GM12874 (cell line): ENCODE data around the gene ACTN3.

Source experiments
- TF ChIP-seq, protein P1 (sequence below): IDR thresholded peaks from 2 replicates; pipeline ENCODE4 v1.5.1; 2011; ENCODE audit warnings: low read depth, mild to moderate bottlenecking, control low read depth, low read length, moderate library complexity; ENCODE audit not compliant: insufficient read depth

The ACTN3 gene

DNA sequence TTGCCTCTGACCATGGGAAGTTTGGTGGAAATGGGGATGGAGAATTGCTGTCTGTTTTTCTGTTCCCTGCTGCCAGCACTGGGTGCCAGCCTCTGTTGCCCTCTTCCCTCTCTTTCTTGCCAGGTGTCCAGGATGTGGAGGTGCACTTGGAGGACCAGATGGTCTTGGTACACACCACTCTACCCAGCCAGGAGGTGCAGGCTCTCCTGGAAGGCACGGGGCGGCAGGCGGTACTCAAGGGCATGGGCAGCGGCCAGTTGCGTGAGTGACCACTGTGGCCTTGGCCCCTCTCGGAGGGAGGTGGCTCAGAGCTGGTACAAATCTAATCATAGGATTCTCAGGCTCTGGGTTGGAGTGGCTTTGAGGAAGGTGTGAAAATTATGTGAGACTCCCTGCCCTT is 52.3 kb downstream of the ACTN3 start:
- TF ChIP-seq, protein P1, sequence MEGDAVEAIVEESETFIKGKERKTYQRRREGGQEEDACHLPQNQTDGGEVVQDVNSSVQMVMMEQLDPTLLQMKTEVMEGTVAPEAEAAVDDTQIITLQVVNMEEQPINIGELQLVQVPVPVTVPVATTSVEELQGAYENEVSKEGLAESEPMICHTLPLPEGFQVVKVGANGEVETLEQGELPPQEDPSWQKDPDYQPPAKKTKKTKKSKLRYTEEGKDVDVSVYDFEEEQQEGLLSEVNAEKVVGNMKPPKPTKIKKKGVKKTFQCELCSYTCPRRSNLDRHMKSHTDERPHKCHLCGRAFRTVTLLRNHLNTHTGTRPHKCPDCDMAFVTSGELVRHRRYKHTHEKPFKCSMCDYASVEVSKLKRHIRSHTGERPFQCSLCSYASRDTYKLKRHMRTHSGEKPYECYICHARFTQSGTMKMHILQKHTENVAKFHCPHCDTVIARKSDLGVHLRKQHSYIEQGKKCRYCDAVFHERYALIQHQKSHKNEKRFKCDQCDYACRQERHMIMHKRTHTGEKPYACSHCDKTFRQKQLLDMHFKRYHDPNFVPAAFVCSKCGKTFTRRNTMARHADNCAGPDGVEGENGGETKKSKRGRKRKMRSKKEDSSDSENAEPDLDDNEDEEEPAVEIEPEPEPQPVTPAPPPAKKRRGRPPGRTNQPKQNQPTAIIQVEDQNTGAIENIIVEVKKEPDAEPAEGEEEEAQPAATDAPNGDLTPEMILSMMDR = no peak

DNA sequence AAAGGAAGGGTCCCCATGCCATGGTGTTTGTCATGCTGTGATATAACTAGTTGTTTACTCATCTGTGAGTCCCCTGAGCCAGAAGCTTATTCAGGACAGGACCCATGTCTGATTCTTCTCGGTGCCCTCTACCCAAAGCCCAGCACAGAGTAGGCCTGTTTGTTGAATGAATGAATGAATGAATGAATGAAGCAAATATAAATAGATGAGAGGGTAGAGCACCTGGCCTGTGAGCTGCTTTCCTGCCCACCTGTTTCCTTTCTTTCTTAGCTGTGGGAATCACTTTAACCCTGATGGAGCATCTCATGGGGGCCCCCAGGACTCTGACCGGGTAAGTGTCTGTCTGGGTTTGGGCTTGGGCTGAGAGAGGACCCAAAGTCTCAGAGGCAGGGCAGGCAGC is 53.5 kb downstream of the ACTN3 start:
- TF ChIP-seq, protein P1 = no peak

DNA sequence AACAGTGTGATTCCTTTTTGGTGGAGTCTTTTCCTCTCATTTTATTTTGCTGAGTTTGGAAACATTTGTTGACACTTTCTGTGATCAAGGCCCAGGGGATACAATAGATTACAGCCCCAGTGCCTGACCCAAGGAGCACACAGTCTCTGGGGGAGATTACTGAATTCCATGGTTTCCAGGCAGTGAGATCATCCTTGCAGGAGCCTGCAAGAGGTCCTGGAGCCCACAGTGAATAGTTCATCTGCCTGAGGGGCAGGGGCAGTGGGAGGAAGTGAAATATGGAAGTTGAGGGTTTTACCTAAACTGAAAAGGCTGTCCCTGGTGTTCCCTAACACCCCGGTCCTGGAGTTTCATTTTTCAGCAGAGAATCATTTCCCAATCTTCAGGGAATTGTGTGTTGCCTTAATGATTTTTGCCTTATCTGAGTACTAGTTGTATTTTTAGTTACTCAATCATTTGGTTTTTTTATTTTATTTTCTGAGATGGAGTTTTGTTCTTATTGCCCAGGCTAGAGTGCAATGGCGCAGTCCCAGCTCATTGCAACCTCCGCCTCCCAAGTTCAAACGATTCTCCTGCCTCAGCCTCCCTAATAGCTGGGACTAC is 54.0 kb downstream of the ACTN3 start:
- TF ChIP-seq, protein P1 = no peak

DNA sequence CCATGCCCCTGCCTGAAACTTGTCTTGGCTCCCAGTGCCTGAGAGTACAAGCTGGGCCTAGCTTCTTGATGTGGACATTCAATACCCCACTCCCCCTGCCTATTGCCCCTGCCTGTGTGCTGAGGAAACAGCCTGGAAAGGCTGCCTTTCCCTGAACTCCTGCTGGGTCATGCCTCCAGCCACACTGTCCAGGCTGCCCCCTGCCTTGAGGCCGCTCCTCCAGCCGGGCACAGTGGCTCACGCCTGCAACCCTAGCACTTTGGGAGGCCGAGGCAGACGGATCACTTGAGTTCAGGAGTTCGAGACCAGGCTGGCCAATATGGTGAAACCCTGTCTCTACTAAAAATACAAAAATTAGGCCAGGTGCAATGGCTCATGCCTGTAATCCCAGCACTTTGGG is 56.4 kb downstream of the ACTN3 start:
- TF ChIP-seq, protein P1 = no peak

DNA sequence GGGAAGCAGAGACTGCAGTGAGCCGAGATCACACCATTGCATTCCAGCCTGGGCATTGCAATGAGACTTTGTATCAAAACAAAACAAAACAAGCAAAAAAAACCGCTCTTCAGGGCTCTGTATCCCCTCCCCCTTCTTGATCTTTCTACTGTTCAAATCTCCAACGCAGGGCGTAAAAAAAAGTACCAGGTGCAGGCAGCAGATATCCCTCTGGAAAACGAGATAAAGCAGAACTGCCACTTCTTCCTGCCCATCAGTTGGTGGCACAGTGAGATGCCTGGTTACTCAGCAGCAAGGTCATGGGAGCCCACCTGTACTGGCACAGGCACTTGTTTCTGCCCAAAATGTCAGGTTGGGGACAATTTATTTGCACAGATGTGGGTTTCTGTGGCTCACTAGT is 57.5 kb downstream of the ACTN3 start:
- TF ChIP-seq, protein P1 = no peak

DNA sequence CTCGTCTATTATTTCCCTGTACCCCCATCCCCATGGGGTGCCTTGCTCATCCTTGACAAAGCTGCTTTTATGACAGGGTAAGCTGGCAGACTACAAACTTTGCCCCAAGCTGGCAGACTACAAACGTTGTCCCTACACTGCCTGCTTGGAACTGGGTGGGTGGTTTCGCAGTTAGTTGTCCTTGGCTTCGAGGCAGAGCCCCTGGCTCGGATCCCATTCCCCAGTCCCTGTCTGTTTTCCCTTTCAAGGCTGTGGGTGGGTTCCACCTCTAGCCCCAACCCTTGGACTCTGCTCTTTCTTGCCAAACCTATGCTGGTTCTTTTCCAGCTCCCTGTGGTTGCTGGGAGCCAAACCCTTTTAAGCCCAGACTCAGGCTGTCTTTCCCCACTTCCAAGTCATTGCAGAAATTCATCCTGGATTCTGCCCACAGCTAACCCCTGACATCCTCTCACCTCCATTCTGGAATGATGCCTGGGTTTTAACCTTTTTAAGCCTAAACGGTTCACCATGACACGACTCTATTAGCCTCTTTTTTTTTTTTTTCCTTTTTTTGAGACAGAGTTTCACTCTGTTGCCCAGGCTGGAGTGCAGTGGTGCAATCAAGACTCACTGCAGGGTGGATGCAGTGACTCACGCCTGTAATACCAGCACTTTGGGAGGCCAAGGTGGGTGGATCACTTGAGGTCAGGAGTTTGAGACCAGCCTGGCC is 60.6 kb downstream of the ACTN3 start:
- TF ChIP-seq, protein P1 = no peak

DNA sequence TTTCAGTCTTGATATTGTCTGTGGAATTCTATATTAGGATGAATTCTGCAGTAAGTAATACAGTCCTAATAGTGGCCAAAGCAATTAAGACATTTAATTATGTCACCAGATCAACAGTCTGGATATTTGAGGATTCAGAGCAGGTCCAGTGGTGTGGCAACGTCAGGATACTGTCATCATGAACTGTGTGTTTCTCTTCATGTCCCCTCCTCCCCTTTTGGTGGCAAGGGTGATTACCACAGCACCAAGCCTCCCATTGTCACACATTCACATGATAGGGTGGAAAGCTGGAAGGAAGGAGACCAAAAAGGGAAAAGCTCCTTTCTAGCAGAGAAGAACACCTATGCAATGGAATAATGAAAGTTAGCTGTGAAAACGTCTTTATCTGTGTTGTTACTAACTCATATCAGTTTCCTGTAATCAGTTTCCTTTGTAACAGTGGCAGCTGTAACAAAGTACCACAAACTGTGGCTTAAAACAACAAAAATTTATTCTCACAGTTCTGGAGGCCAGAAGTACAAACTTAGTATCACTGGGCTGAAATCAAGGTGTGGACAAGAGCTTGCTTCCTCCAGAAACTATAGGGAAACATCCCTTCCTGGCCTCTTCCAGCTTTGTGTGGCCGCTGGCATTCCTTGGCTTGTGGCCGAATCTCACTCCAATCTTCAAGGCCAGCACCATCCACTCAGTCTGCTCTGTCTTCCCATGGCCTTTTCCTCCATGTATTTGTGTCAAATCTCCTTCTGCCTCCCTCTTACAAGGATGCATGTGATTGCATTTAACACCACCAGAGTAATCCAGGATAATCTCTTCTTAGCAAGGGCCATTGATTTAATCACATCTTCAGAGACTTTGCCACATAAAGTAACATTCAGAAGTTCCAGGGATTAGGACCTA is 63.3 kb downstream of the ACTN3 start:
- TF ChIP-seq, protein P1 = no peak
